Natural killer cell treated with Interleukin-12 subunit alpha and Interleukin-12 subunit beta and Interleukin-15 and Interleukin-18, amount 100 ng/mL, for 72 hours (primary cell): ENCODE data around the gene PRUNE1. TPM values are rescaled to one million over a fixed set of nuclear protein-coding genes. Genes with fewer than 3 reads are reported as not detected.
A peak's percentile ranks its signal among the peaks of the same experiment; 100 is the strongest.

Experiments used
- ATAC-seq, 2 donors: fragments of 150-1000 bp; cut with Tn5 transposase in 1 of 2; sonication (Bioruptor Pico), chemical (Tn5 transposase) in 1 of 2; 2 replicates each; pipeline ENCODE4 v1.10.0; 2021
- DNase-seq: peaks from one replicate; pipeline ENCODE4 v3.0.0; 2022; ENCODE audit warnings: low spot score
- H3K27ac Mint-ChIP-seq, 2 donors: 1 replicate in 1 of 2; 2 replicates in 1 of 2; pipeline ENCODE4 v1.8.0; 2022; ENCODE audit warnings: mixed read lengths in 2 of 2, mild to moderate bottlenecking in 1 of 2, moderate library complexity in 1 of 2
- H3K27me3 Mint-ChIP-seq, 2 donors: 1 replicate in 1 of 2; 2 replicates in 1 of 2; pipeline ENCODE4 v1.8.0; 2022; ENCODE audit warnings: mixed read lengths in 2 of 2
- H3K36me3 Mint-ChIP-seq: one replicate; pipeline ENCODE4 v1.8.0; 2022; ENCODE audit warnings: mixed read lengths
- H3K4me1 Mint-ChIP-seq, 2 donors: 1 replicate in 1 of 2; 2 replicates in 1 of 2; pipeline ENCODE4 v1.8.0; 2022; ENCODE audit warnings: low read depth in 2 of 2, mixed read lengths in 2 of 2, mild to moderate bottlenecking in 1 of 2
- H3K4me3 Mint-ChIP-seq: one replicate; pipeline ENCODE4 v1.8.0; 2022; ENCODE audit warnings: mixed read lengths
- H3K9me3 Mint-ChIP-seq: 2 replicates; pipeline ENCODE4 v1.8.0; 2022; ENCODE audit warnings: mixed read lengths
- total RNA-seq, 2 donors: library from RNA; stranded (reverse); gene quantifications; one replicate each; pipeline ENCODE4 v1.2.3, GENCODE V29; 2022

PRUNE1 gene
- total RNA-seq, 2 donors from 2014 or later = 12.7 to 13.1 TPM

GRCh38 chr1:151056149-151056548, 47.9 kb downstream of the PRUNE1 start:
- ATAC-seq (no peak), DNase-seq (no peak)
- H3K4me1 Mint-ChIP-seq = peaks cover 65 to 76% of the 10 kb centered on the region in 2 donors

DNA sequence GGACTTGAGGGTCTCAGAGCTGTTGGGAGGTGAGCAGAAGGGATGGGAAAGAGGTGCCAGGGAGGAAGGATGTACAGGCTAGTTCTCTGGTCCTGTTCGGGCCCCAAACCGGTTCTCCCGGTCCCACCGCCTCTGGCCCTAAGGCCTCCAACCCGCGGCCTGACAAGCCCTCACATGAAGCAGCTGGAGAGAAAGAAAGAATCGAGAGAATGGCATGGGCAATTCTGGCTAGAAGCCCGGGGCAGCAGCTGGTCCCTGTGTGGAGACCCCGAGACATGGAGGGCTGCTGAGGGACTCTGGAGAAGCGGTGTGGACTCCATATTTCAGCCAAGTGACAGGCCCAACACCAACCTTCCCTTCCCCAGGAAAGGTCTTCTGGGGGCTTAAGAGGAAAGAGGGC, 50.4 kb downstream of the PRUNE1 start:
- Mint-ChIP-seq H3K4me3 (peak overlapping the region; percentile 94), H3K9me3 (no peaks in the 10 kb centered on the region), H3K27me3 (no peaks in the 10 kb centered on the region), H3K36me3 (peaks cover 42% of the 10 kb centered on the region), H3K27ac (peak overlapping the region; percentile 97 to 99), H3K4me1 (peaks cover 59 to 71% of the 10 kb centered on the region in 2 donors)
- DNase-seq (no peak), ATAC-seq (no peak)

More at GRCh38 chr1:151056149-151056548, 47.9 kb downstream of the PRUNE1 start:
- H3K27me3 Mint-ChIP-seq = no peaks in the 10 kb centered on the region
- peak overlapping the region; percentile 97 to 99 for H3K27ac Mint-ChIP-seq
- peaks cover 51% of the 10 kb centered on the region for H3K36me3 Mint-ChIP-seq
- H3K9me3 Mint-ChIP-seq = no peaks in the 10 kb centered on the region
- peak overlapping the region; percentile 94 for H3K4me3 Mint-ChIP-seq

- Mint-ChIP-seq H3K4me1 (peaks cover 55 to 64% of the 10 kb centered on the region in 2 donors), H3K9me3 (no peaks in the 10 kb centered on the region), H3K27me3 (no peaks in the 10 kb centered on the region), H3K4me3 (peak within 1 kb of the TSS; percentile 94), H3K27ac (peak within 1 kb of the TSS; percentile 97 to 99), H3K36me3 (peaks cover 39% of the 10 kb centered on the region)
- peak; percentile 86 to 87 for ATAC-seq
- peak; percentile 93 for DNase-seq
Observed at GRCh38 chr1:151059109-151060006, 51.1 kb downstream of the PRUNE1 start, which contains the start of gene CDC42SE1. CDC42SE1 (minus strand) TSS chr1:151059622; CDS start chr1:151055730, 3,892 bp downstream.

GRCh38 chr1:151060007-151060656, 51.9 kb downstream of the PRUNE1 start, which contains the start of gene MLLT11:
MLLT11 (plus strand) TSS chr1:151060397; CDS start chr1:151067225, 6,828 bp downstream.
- H3K27me3 Mint-ChIP-seq = no peaks in the 10 kb centered on the region
- no peak for DNase-seq
- no peak for ATAC-seq

DNA sequence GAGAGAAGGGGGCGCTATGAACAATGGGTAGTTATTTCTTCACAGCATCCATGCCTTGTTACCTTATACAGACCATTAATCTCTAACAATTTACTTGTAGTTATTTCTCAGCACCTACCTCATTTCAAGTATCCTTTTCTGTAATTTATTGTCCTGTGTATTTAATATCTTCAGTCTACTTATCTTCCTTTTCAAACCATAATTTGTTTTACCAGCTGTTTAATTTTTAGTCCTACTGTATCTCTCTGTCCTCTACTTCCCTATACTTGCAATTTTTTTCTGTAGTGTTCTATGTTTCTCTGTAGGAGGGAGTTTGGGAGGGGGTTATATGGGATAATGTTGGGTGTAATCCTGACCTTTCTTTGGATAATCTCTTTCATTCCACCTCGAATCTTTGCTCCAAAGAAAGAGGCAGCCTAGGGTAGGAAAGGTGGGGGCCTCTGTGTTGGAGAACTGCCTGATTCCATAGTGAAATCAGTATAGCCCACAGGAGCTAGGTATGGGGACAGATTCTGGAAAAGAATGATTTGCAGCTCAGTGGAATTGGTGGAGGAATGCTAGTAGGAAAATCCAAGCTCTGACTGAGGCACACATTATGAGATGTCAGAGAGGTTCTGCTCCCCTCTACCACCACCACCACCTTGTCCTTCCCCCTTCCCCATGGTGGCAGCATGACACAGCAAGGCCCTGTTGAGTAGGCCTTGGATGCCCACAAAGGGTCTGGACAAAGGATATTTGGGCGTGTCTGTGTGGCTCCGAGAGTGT, 52.6 kb downstream of the PRUNE1 start:
- ATAC-seq (no peak), DNase-seq (no peak)
- Mint-ChIP-seq H3K27ac (peak overlapping the region; percentile 97 to 99), H3K9me3 (no peaks in the 10 kb centered on the region), H3K4me3 (peak overlapping the region; percentile 94), H3K36me3 (peaks cover 29% of the 10 kb centered on the region), H3K4me1 (peaks cover 42 to 54% of the 10 kb centered on the region in 2 donors), H3K27me3 (no peaks in the 10 kb centered on the region)

More at GRCh38 chr1:151060007-151060656, 51.9 kb downstream of the PRUNE1 start, which contains the start of gene MLLT11:
- Mint-ChIP-seq H3K9me3 (no peaks in the 10 kb centered on the region), H3K27ac (peak within 1 kb of the TSS; percentile 97 to 99), H3K4me1 (peaks cover 49 to 56% of the 10 kb centered on the region in 2 donors), H3K4me3 (peak within 1 kb of the TSS; percentile 94), H3K36me3 (peaks cover 31% of the 10 kb centered on the region)

GRCh38 chr1:151061704-151062103, 53.5 kb downstream of the PRUNE1 start:
- Mint-ChIP-seq H3K27me3 (no peaks in the 10 kb centered on the region), H3K36me3 (peaks cover 23% of the 10 kb centered on the region), H3K4me1 (peaks cover 33 to 45% of the 10 kb centered on the region in 2 donors), H3K27ac (no peak overlapping the region), H3K4me3 (peak overlapping the region; percentile 94), H3K9me3 (no peaks in the 10 kb centered on the region)
- ATAC-seq = no peak
- no peak for DNase-seq

DNA sequence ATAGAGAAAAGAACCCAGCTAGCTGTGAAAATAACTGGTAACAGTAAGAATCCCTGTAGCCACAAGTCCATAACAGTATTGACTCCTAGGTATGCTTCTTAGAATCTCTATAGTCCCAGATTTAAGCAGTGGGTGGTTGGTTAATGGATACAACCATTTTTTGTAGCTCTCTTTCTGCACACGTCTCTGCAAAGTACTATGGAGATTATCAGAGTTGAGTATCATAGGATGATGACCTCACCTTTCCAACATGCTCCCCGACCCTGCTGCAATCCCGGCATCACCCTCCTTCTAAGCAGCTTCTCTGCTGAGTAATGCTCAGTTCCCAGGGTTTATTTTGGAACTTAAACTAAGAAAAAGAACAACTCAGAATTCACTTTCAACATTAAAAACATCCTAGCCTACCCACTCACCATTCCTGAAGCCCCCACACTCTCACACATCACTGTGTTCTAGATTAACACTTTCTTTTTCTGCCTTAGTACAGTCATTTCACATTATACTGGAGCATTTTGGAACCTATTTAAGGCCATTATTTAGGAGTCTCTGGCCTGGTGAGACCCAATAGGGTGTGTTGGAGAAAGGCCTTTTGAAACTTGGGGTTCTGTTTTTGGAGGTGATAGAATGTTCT, 54.6 kb downstream of the PRUNE1 start:
- ATAC-seq = no peak
- Mint-ChIP-seq H3K4me1 (peaks cover 24 to 35% of the 10 kb centered on the region in 2 donors), H3K4me3 (no peak overlapping the region), H3K27me3 (no peaks in the 10 kb centered on the region), H3K36me3 (peaks cover 13% of the 10 kb centered on the region), H3K9me3 (no peaks in the 10 kb centered on the region), H3K27ac (no peak overlapping the region)
- DNase-seq = no peak

- Mint-ChIP-seq H3K4me3 (no peak overlapping the region), H3K4me1 (peaks cover 19 to 31% of the 10 kb centered on the region in 2 donors), H3K36me3 (no peaks in the 10 kb centered on the region), H3K27ac (peak overlapping the region in 1 of 2 donors; percentile 49), H3K9me3 (no peaks in the 10 kb centered on the region), H3K27me3 (no peaks in the 10 kb centered on the region)
- no peak for DNase-seq
- no peak for ATAC-seq
Observed at GRCh38 chr1:151065089-151065645, 56.9 kb downstream of the PRUNE1 start.

DNA sequence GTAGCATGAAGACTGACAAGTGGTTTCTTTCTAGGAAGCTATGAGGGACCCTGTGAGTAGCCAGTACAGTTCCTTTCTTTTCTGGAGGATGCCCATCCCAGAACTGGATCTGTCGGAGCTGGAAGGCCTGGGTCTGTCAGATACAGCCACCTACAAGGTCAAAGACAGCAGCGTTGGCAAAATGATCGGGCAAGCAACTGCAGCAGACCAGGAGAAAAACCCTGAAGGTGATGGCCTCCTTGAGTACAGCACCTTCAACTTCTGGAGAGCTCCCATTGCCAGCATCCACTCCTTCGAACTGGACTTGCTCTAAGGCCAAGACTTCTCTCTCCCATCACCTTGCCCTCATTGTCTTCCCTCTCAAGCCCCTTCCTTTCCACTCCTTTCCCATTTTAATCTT, 58.9 kb downstream of the PRUNE1 start:
- Mint-ChIP-seq H3K9me3 (no peaks in the 10 kb centered on the region), H3K27me3 (no peaks in the 10 kb centered on the region), H3K36me3 (no peaks in the 10 kb centered on the region), H3K4me3 (no peak overlapping the region), H3K27ac (no peak overlapping the region), H3K4me1 (peaks cover 18 to 19% of the 10 kb centered on the region in 2 donors)
- ATAC-seq (no peak), DNase-seq (no peak)

DNA sequence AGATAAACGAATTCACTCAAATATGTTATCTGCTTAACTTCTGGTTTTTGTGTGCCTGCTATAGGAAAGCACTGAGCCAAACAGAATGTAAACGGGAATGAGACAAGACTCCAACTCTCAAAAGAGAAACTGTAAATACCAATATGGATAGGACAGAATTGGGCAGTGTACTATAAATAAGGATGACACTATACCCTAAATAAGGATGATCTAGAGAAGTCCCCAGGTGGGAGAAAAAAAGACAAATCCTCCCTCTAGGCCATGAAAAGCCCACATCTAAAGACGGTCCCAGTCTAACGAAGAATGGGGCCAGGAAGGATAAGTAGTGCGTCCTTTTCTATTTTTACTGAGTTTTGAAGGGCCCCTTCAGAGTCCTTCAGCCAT, 60.8 kb downstream of the PRUNE1 start:
- DNase-seq (no peak), ATAC-seq (no peak)
- Mint-ChIP-seq H3K27ac (peak overlapping the region; percentile 99), H3K36me3 (no peaks in the 10 kb centered on the region), H3K4me1 (peaks cover 14 to 19% of the 10 kb centered on the region in 2 donors), H3K4me3 (peak overlapping the region; percentile 98), H3K9me3 (no peaks in the 10 kb centered on the region), H3K27me3 (no peaks in the 10 kb centered on the region)

GRCh38 chr1:151070474-151071276, 62.4 kb downstream of the PRUNE1 start, which contains the start of gene GABPB2:
GABPB2 (plus strand) TSS chr1:151070761; CDS start chr1:151088190, 17,429 bp downstream.
- H3K27ac Mint-ChIP-seq = peak within 1 kb of the TSS; percentile 99
- H3K4me1 Mint-ChIP-seq = peaks cover 14 to 15% of the 10 kb centered on the region in 2 donors
- DNase-seq (peak; percentile 92), ATAC-seq (peak; percentile 95 to 97)
- no peaks in the 10 kb centered on the region for H3K27me3 Mint-ChIP-seq
- no peaks in the 10 kb centered on the region for H3K36me3 Mint-ChIP-seq
- peak within 1 kb of the TSS; percentile 98 for H3K4me3 Mint-ChIP-seq
- H3K9me3 Mint-ChIP-seq = no peaks in the 10 kb centered on the region

DNA sequence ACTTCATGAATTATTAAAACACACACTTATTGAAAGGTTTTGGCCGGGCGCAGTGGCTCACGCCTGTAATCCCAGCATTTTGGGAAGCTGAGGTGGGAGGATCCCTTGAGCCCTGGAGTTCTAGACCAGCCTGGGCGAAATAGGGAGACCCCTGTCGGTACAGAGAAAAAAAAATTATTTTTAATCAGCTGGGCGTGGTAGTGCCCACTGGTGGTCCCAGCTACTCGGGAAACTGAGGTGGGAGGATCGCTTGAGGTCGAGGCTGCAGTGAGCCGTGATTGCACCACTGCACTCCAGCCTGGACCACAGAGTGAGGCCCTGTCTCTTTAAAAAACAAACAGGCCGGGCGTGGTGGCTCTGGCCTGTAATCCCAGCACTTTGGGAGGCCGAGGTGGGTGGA, 64.0 kb downstream of the PRUNE1 start:
- Mint-ChIP-seq H3K36me3 (no peaks in the 10 kb centered on the region), H3K27ac (peak overlapping the region; percentile 99), H3K9me3 (no peaks in the 10 kb centered on the region), H3K27me3 (no peaks in the 10 kb centered on the region), H3K4me3 (peak overlapping the region; percentile 98), H3K4me1 (peaks cover 14 to 15% of the 10 kb centered on the region in 2 donors)
- no peak for DNase-seq
- no peak for ATAC-seq
